ENCODE results near the gene MAGI1.

MAGI1 gene

DNA sequence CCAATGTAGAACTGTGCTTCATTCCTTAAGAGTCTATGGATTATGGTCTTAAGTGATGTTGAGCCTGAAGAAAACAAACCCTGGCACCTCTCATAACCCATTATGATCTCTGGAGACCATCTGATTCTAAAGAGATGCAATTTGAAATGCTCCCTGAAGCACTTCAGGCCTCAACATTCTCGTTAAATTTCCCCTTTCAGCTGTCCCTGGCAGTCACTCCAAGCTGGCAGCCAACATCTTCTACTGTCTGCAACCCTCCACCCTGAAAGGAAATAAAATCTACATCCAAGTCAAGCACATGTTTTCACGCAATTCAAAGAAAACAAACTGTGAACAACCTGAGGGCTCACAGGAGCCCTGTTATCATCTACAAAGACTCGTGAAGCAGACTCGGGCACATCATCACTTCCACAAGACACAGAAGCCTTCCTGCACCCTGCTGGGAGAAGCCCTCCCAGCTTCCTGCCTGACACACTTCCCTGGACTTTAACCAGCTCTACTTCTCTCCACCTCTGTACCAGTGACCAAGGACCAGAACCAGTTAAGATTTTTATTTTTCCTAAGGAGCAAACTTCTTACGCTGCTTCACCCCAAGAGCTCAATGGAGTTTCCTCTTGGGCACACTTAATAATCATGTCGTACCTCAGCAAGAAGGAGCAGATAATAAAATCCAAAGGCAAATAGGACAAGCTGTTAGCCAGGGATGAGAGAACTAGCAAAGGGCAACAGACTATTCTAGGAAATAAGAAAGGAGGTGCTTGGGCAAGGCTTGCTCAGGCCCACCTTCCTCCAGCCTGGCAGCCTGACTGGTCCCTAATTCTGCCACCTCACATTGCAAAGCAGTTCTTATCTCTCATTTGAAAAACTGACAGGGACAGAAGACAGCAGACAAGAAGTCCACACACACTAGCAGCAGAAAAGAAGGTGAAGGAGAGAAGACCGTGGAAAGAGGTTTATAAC, 67.1 kb downstream of the MAGI1 start:
- Histone ChIP-seq H3K27ac (no peak overlapping the region), H3K4me1 (ENCODE audit: control insufficient read depth in 1 of 2, insufficient read depth in 1 of 2, low read depth in 1 of 2, low read length in 1 of 2) (no peaks in the 10 kb centered on the region), H3K27me3 (no peaks in the 10 kb centered on the region), H3K36me3 (no peaks in the 10 kb centered on the region), H3K9me3 (no peaks in the 10 kb centered on the region), H3K4me3 (ENCODE audit: low read depth in 1 of 2, low read length in 1 of 2) (no peak overlapping the region)
- TF ChIP-seq, protein P1, sequence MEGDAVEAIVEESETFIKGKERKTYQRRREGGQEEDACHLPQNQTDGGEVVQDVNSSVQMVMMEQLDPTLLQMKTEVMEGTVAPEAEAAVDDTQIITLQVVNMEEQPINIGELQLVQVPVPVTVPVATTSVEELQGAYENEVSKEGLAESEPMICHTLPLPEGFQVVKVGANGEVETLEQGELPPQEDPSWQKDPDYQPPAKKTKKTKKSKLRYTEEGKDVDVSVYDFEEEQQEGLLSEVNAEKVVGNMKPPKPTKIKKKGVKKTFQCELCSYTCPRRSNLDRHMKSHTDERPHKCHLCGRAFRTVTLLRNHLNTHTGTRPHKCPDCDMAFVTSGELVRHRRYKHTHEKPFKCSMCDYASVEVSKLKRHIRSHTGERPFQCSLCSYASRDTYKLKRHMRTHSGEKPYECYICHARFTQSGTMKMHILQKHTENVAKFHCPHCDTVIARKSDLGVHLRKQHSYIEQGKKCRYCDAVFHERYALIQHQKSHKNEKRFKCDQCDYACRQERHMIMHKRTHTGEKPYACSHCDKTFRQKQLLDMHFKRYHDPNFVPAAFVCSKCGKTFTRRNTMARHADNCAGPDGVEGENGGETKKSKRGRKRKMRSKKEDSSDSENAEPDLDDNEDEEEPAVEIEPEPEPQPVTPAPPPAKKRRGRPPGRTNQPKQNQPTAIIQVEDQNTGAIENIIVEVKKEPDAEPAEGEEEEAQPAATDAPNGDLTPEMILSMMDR (IDR thresholded peaks at IDR 0.05): no peak

DNA sequence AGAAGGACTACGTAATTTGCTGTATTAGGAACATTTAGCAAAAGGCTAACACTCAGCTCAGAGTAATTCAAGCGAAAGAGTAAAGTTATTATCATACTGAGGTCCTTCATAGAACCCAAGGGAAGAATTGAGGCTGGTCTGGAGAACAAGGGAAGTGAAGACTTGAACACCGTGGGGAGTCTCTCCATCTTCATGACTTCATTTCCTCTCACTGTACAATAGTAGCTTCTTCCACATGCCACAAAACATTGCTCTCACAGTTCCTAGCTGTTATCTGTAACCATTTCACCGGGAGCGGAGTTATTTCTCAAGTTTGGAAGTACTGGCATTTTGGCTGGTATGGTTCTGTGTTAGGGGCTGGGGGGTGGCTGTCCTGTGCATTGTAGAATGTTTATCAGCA, 69.7 kb downstream of the MAGI1 start:
- TF ChIP-seq, protein P1 (IDR thresholded peaks at IDR 0.05): no peak
- Histone ChIP-seq H3K4me3 (ENCODE audit: low read depth in 1 of 2, low read length in 1 of 2) (no peak overlapping the region), H3K27me3 (no peaks in the 10 kb centered on the region), H3K36me3 (no peaks in the 10 kb centered on the region), H3K4me1 (ENCODE audit: control insufficient read depth in 1 of 2, insufficient read depth in 1 of 2, low read depth in 1 of 2, low read length in 1 of 2) (no peaks in the 10 kb centered on the region), H3K27ac (no peak overlapping the region), H3K9me3 (no peaks in the 10 kb centered on the region)

DNA sequence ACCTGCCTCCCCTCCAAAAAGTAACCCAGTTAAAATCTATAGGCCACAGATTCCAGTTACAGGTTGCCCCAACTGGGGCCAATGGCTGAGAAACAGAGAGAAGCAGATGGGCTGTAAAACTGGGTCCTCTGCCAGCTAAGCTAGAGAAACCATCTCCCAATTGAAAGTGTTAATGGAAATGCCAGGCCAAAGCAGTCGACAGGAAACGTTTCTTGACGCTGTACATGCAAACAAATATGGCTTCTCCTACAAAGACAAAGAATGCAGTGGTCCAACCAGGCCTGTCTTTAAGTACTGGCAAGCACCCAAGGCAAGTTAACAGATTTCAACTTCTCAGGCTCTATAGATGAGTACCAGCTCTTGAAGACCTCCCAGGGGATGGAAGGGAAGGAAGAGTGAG, 71.3 kb downstream of the MAGI1 start:
- Histone ChIP-seq H3K27ac (no peak overlapping the region), H3K36me3 (no peaks in the 10 kb centered on the region), H3K4me1 (ENCODE audit: control insufficient read depth in 1 of 2, insufficient read depth in 1 of 2, low read depth in 1 of 2, low read length in 1 of 2) (no peaks in the 10 kb centered on the region), H3K4me3 (ENCODE audit: low read depth in 1 of 2, low read length in 1 of 2) (no peak overlapping the region), H3K27me3 (no peaks in the 10 kb centered on the region), H3K9me3 (no peaks in the 10 kb centered on the region)
- TF ChIP-seq, protein P1 (IDR thresholded peaks at IDR 0.05): no peak

DNA sequence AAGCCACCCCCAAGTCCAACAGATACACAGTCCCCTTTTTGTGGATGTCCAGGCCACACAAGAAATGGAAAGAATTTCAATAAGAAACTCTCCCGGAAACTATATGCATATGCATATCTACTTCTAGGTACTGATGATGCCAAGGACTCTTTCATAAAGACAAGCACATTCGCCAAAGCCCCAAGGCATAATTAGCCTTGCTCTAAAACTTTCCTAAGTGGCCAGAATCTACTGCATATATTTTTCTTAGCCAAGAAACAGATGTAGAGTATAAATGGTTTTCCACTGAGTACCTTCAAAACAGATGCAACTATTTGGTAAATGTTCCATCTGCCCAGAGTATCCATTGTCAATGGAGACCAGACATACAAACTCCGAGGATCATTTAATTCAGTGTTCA, 73.9 kb downstream of the MAGI1 start:
- no peaks in the 10 kb centered on the region for H3K36me3 ChIP-seq
- no peak overlapping the region for H3K27ac ChIP-seq
- H3K27me3 ChIP-seq: no peaks in the 10 kb centered on the region
- no peaks in the 10 kb centered on the region for H3K4me1 ChIP-seq (ENCODE audit: control insufficient read depth in 1 of 2, insufficient read depth in 1 of 2, low read depth in 1 of 2, low read length in 1 of 2)
- TF ChIP-seq, protein P1 (IDR thresholded peaks at IDR 0.05): no peak
- no peak overlapping the region for H3K4me3 ChIP-seq (ENCODE audit: low read depth in 1 of 2, low read length in 1 of 2)
- no peaks in the 10 kb centered on the region for H3K9me3 ChIP-seq

DNA sequence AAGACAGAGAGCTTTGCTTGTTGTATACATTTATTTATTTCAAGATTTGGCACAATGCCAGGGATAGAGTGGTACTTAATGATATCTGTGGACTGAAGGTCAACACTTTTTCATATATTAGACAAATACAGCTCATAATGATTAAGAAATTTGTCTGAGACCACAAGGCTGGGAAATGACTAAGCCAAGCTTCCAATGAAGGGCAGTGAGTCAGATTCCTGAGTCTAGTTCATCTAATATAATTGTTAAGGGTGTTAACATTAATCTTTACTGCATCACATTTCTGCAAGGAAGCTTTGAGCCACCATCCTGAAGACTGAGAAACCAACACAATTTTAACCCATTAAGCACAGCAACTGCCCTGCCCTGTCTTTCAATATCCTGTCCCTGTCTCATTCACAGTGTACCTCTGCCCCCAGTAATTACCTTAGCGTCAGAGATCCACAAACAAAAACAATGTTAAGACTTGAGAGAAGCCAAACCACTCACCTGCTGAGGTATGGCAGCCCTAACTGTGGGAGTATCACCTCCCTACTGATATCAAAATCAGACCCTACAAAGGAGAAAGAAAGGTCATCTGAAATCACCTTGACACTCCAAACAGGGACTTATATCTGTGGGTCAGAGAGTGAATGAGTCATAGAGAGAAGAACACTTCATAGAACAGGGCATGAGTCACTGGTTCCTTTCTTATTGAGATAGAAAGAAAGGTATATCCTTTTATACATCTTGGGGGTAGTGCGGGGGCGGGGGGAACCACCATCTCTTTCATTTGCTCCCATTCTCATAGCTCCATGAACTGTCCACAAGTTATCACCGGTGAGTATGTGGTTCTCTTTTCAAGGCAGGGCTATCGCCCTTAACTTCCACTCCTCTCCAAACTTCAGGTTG, 74.7 kb downstream of the MAGI1 start:
- TF ChIP-seq, protein P1 (IDR thresholded peaks at IDR 0.05): no peak
- no peaks in the 10 kb centered on the region for H3K36me3 ChIP-seq
- H3K27ac ChIP-seq: no peak overlapping the region
- no peaks in the 10 kb centered on the region for H3K9me3 ChIP-seq
- no peaks in the 10 kb centered on the region for H3K27me3 ChIP-seq
- no peak overlapping the region for H3K4me3 ChIP-seq (ENCODE audit: low read depth in 1 of 2, low read length in 1 of 2)
- H3K4me1 ChIP-seq (ENCODE audit: control insufficient read depth in 1 of 2, insufficient read depth in 1 of 2, low read depth in 1 of 2, low read length in 1 of 2): no peaks in the 10 kb centered on the region

Measured in neutrophil (primary cell).